Heart left ventricle (tissue), 13 donors: ENCODE results near the gene TJP3.

Experiments
- POLR2A ChIP-seq, 2 donors: fragments of 450-650 bp; IDR thresholded peaks; one replicate each; pipeline ENCODE4 v1.6.1; 2017; ENCODE audit warnings: antibody characterized with exemption in 2 of 2, mild to moderate bottlenecking in 2 of 2, moderate library complexity in 2 of 2
- TF ChIP-seq, protein P1 (sequence below), 12 donors: fragments of 200-600 bp; sonication (generic) in 4 of 12; IDR thresholded peaks; one replicate each; pipeline versions ENCODE4 v1.5.0 to v1.8.0; 2018 to 2022; ENCODE audit warnings: antibody characterized with exemption in 12 of 12, mild to moderate bottlenecking in 5 of 12
- donor health status: ischemic (EF 13 %, LVEDD 7.1; RV severe dilation, severe dysfunction).
- donor health status: DM: no; HTN: yes; CAD: no.
- donor health status: DM: no; HTN: no; CAD: no.
- donor health status: ischemic (EF 25% LVEDD 6.9; RV normal size, moderate dysfunction).
- donor health status: ischemic (EF 25% LVEDD 5.7; RV mildly dilated, moderate dysfunction).
- donor health status: ischemic (EF 35%, LVEDD 5.7; RV mildly dilated, moderate dysfunction).
- donor health status: nonischemic (EF 11% LVEDD 7.7; RV severe dilation, severe dysfunction).
- donor health status: DM: yes; HTN: yes; CAD: no.
- donor health status: PGD.
- donor health status: ischemic (EF 29% LVEDD 5.4; RV normal size, mild dysfunction).
- donor health status: nonischemic (EF 23%, LVEDD 6.1; RV moderate dilation, normal function).

DNA sequence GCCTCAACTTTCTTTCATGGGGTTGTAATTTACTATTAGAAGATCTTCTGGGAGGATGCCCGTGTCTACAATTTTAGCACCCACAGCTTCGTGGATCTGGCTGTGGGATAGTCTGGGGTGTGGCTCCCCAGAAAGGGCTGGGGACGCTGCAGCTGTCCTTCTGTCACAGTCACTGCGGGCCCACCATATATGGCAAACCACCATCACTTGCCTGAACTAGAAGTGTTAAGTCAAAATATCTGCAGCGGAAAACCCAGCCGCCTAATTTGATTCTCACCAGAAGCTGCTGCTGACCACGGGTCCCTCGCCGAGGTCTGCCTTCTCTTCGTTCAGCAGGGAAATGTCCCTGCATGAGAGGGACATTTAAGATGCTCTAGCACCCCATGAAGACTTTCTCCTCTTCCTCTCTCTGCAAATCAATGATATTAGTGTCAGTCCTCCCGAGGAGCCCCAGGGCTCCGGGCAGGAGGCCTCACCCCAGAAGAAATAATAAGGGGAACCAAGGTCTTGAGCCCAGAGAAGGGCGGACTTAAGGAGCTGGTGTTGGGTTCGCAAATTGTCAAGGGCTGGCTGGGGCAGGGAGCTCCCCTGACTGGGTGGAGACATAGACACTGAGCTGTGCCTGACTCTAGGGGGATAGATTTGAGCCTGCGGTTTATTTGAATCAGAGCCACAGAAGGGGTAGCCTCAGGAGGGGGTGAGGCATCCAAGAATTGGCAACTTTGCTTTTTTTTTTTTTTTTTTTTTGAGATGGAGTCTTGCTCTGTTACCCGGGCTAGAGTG is 81.0 kb downstream of the TJP3 start:
- TF ChIP-seq, protein P1, sequence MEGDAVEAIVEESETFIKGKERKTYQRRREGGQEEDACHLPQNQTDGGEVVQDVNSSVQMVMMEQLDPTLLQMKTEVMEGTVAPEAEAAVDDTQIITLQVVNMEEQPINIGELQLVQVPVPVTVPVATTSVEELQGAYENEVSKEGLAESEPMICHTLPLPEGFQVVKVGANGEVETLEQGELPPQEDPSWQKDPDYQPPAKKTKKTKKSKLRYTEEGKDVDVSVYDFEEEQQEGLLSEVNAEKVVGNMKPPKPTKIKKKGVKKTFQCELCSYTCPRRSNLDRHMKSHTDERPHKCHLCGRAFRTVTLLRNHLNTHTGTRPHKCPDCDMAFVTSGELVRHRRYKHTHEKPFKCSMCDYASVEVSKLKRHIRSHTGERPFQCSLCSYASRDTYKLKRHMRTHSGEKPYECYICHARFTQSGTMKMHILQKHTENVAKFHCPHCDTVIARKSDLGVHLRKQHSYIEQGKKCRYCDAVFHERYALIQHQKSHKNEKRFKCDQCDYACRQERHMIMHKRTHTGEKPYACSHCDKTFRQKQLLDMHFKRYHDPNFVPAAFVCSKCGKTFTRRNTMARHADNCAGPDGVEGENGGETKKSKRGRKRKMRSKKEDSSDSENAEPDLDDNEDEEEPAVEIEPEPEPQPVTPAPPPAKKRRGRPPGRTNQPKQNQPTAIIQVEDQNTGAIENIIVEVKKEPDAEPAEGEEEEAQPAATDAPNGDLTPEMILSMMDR (IDR thresholded peaks at IDR 0.05): no peak
- no peak for TF ChIP-seq POLR2A (IDR thresholded peaks at IDR 0.05)
